ENCODE data around the gene NUMA1.

DNA sequence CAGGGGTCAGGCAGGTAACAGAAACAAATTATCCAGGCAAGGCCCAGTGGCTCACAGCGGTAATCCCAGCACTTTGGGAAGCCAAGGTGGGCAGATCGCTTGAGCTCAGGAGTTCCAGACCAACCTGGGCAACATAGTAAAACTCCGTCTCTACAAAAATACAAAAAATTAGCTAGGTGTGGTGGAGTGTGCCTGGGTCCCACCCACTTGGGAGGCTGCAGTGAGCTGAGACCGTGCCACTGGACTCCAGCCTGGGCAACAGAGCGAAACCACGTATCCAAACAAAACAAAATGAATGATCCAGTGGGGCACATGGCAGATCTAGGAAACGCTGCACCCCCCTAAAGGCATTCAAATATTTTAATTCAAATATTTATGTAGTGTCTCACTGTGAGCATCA is 9.9 kb downstream of the NUMA1 start:
- TF ChIP-seq, protein P1, sequence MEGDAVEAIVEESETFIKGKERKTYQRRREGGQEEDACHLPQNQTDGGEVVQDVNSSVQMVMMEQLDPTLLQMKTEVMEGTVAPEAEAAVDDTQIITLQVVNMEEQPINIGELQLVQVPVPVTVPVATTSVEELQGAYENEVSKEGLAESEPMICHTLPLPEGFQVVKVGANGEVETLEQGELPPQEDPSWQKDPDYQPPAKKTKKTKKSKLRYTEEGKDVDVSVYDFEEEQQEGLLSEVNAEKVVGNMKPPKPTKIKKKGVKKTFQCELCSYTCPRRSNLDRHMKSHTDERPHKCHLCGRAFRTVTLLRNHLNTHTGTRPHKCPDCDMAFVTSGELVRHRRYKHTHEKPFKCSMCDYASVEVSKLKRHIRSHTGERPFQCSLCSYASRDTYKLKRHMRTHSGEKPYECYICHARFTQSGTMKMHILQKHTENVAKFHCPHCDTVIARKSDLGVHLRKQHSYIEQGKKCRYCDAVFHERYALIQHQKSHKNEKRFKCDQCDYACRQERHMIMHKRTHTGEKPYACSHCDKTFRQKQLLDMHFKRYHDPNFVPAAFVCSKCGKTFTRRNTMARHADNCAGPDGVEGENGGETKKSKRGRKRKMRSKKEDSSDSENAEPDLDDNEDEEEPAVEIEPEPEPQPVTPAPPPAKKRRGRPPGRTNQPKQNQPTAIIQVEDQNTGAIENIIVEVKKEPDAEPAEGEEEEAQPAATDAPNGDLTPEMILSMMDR (IDR thresholded peaks at IDR 0.05) = no peak
- TF ChIP-seq POLR2A (IDR thresholded peaks at IDR 0.05) = no peak
